ENCODE data around the gene TEAD2.
"Not testable (repeated sequence)": the region's sequence is repeated elsewhere in the genome, so short reads cannot be mapped to it uniquely, and the experiment has no call there.

TEAD2 gene

DNA sequence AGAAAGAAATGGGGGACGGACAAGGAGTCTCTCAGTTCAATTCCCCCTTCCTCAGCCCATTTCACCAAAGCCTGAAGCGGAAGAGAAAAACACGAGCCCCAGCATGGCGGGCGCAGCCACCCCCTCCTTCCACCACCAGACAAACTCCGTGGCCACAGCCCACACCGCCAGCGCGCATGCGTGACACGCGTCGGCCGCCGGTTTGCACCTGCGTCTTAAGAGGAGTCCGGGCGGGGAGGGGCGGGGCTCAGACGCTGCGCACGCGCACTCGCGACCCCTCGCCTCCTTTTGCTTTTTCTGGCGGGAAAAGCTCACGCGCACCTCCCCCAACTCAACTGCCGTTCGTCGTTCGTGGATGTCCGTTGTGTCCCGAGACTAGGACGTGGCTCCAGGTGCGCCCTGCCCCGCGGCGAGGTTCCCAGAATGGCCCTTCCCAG is 25.7 kb upstream of the TEAD2 start, which contains the start of gene KASH5:
KASH5 (plus strand) TSS at position 314 of the 437 bp plus-strand sequence. CDS start 2,635 bp downstream, outside the sequence.
- DNase-seq (ENCODE audit: low read depth, low spot score) = peak; percentile 81

DNA sequence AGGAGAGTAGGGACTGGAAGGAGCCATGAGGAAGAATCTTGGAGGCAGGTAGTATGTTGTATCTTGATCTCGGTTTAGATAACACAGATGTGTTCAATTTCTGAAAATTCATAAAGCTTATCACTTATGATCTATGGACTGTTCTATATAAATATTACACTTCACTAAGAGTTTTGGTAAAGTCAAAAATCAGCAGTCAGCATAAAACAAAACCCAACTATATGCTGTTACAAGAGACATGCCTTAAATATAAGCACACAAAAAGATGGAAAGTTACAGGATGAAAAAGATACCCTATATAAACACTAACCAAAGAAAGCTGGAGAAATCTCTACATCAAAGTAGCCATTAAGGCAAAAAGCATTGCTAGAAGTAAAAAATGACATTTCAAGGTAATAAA is 21.4 kb upstream of the TEAD2 start:
- no peak for DNase-seq (ENCODE audit: low read depth, low spot score)

DNA sequence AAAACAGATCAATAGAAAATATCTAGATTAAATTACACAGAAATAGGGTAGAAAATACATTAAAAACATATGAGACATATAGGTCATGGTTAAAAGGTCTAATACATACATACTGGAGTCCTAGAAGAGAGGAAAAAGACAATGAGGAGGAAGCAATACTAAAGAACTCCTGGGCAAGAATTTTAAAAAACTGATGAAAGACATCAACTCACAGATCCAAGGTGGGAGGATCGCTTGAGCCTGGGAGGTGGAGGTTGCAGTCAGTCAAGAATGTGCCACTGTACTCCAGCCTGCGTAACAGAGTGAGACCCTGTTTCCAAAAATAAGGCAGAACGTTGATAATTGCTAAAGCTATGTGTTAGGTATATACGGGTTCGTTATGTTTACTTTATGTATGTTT is 20.4 kb upstream of the TEAD2 start:
- no peak for DNase-seq (ENCODE audit: low read depth, low spot score)

DNA sequence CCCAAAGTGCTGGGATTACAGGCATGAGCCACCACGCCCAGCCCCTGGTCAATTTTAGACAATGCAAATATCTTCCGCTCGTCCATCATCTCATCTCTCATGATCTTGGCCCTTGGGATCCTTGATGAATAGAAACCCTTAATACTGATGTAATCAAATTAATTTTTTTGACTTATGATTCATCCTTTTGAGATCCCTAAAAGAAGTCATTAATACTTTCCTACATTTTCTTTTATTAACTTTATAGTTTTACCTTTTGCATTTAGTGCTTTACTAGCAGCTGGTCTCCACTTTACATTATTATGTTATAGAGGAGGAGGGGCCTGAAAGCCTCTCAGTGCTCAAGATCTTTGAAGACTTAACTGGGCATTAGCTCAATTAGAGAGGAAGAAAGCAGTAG is 18.2 kb upstream of the TEAD2 start:
- DNase-seq (ENCODE audit: low read depth, low spot score) = no peak

DNA sequence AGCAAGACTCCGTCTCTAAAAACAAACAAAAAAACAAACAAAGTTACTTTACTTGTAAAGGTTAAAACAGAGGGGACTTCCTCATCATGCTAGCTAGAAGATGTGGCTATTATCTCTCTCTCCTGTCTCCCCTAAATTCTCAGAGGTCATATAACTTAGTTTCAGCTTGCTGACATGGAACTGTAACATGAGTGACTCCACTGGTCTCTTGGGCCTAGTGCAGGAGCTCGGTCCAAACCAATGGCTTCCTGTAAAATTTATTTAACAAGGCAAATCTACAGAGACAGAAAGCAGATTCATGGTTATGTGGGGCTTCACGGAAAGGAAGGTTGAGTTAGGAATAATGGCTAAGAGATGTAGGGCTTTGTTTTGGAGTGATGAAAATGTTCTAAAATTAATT is 16.3 kb upstream of the TEAD2 start:
- no peak for DNase-seq (ENCODE audit: low read depth, low spot score)

DNA sequence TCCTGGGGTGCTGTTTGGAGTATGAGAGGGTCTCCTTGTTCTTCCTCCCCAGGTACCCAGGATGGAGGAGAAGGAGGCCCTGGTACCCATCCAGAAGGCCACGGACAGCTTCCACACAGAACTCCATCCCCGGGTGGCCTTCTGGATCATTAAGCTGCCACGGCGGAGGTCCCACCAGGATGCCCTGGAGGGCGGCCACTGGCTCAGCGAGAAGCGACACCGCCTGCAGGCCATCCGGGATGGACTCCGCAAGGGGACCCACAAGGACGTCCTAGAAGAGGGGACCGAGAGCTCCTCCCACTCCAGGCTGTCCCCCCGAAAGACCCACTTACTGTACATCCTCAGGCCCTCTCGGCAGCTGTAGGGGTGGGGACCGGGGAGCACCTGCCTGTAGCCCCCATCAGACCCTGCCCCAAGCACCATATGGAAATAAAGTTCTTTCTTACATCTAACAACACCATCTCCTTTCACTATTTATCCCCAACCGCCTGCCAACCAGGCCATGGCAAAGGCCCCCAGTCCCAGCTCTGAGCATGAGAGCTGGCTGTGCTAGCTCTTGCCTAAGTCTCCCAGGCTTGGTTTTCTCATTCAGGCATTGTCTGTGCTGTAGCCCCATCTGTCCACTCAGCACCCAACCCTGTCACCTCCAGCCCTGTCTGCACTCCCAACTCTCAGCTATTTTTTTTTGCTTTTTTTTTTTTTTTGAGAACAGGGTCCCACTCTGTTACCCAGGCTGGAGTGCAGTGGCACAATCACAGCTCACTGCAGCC is 12.6 kb upstream of the TEAD2 start:
- no peak for DNase-seq (ENCODE audit: low read depth, low spot score)

DNA sequence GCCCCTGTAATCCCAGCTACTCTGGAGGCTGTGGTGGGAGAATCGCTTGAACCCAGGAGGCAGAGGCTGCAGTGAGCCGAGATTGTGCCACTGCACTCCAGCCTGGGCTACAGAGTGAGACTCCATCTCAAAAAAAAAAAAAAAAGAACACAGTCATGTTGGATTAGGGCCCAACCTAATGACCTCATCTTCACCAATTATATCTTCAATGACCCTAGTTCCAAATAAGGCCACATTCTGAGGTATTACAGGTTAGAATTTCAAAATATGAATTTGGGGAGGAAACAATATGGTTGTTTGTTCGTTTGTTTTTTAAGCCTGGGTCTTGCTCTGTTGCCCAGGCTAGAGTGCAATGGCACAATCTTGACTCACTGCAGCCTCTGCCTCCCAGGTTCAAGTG is 11.0 kb upstream of the TEAD2 start:
- not testable (repeated sequence) for DNase-seq (ENCODE audit: low read depth, low spot score)

DNA sequence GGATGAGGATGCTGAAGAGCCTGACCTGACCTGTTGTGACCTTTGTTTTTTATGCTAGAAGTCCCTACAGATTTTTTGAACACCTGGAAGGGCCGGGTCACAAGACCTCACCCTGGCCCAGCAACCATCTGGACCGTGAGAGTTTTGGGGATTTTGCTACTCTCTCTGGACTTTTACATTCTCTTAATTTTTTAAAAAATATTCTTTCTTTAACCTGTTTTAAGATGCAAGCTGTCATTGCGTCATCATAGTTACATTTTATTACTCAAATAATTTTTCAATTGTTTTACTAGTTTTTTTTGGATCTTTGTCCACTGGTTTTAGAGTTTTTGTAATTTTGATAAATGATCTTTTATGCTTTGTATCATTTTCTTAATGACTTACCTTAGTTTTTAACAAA is 9.0 kb upstream of the TEAD2 start:
- no peak for DNase-seq (ENCODE audit: low read depth, low spot score)

DNA sequence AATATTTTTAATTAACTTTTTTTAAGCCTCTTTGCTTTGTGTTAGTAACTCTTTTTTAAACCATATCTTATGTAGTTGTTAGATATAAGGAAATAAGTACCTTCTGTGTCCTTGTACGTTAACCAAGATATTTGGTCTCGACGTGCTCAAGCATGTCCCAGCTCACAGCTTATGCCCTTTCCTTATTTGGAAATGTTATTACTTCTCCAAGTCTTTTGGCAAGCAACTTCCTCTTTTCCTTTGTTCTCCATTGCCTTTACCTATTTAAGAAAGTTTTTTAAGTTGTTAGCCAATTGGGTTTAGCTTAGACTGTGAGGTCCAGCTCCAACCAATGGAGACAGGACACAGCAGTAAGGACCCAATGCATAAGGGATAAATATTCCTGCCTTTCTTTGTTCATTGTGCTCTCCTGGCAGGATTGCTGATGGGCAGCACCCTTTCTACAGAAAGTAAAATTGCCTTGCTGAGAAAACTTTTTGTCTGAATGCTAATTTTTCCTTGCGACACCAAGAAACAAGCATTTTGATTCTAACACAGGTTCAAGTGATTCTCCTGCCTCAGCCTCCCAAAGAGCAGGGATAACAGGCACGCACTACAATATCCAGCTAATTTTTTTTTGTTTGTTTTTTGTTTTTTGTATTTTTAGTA is 6.6 kb upstream of the TEAD2 start:
- no peak for DNase-seq (ENCODE audit: low read depth, low spot score)

GRCh38 chr19:49366110-49366509 is 3.9 kb upstream of the TEAD2 start:
- DNase-seq (ENCODE audit: low read depth, low spot score) = no peak

DNA sequence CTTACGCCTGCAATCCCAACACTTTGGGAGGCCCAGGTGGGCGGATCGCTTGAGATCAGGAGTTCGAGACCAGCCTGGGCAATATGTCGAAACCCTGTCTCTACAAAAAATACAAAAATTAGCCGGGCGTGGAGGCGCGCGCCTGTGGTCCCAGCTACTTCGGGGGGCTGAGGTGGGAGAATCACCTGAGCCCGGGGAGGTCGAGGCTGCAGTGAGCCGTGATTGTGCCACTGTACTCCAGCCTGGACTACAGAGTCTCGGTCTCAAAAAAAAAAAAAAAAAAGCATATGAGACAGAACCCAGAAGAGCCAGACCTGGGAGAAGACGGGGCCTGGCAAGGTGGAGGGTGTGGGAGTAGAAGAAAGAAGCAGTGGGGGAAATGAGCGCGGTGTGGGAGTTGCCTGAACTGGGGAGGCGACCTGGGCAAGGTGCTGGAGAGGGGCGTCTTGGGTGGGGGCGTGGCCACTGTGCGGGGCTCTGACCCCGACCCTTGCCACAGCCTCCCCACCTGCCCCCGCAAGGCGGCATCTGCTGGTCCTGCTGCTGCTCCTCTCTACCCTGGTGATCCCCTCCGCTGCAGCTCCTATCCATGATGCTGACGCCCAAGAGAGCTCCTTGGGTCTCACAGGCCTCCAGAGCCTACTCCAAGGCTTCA is 2.0 kb upstream of the TEAD2 start:
- DNase-seq (ENCODE audit: low read depth, low spot score) = no peak

DNA sequence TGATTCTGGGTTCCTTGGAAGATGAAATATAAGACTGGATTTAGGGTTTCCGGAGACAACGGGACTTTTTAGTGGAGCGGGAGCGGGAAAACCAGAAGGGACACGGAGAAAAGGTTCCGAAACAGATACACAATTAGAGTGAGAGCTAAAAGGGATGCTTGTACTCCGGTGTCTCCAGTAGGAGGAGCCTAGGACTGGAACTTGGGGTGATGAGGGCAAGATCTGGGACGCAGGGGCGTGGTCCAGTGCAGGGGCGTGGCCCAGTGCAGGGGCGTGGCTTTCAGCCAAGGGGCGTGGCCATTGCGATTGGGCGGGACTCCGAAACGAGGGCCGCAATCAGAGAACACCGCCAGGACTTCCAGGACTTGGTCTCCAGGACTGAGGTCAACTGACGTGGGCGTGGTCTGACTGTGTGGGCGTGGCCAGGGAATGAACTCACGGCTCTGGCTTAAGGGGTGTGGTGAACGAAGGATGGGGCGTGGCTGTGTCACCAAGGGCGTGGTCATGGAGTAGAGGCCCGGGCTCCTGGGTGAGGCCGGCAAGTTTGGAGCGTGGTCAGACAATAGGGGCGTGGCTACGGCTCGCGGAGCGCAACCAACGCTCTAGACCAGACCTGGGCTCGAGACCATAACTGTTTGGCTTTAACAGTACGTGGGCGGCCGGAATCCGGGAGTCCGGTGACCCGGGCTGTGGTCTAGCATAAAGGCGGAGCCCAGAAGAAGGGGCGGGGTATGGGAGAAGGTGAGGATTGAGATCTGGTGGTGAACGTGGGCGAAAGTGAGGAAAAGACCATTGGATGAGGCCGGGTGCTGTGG is 1.3 kb upstream of the TEAD2 start, which contains the start of gene DKKL1:
DKKL1 (plus strand) TSS at position 610 of the 815 bp plus-strand sequence; CDS start at position 732, 122 bp downstream.
- DNase-seq (ENCODE audit: low read depth, low spot score) = peak; percentile 9

DNA sequence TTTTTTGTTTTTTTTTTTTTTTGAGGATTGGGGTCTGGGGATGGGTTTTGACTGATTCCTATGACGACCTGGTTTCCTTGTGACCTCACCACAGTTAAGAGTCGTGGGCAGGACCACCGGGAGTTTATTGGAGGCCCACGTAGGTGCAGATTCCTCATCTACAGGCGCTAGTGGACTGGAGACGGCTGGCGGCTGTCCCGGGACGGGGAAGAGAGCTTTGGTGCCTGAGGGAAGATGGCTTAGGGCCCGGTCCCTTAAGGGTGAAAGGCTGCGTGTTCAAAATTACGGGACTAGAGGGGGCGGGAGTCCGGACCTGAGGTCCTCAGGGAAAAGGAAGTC is 682 bp upstream of the TEAD2 start:
- DNase-seq (ENCODE audit: low read depth, low spot score) = no peak

DNA sequence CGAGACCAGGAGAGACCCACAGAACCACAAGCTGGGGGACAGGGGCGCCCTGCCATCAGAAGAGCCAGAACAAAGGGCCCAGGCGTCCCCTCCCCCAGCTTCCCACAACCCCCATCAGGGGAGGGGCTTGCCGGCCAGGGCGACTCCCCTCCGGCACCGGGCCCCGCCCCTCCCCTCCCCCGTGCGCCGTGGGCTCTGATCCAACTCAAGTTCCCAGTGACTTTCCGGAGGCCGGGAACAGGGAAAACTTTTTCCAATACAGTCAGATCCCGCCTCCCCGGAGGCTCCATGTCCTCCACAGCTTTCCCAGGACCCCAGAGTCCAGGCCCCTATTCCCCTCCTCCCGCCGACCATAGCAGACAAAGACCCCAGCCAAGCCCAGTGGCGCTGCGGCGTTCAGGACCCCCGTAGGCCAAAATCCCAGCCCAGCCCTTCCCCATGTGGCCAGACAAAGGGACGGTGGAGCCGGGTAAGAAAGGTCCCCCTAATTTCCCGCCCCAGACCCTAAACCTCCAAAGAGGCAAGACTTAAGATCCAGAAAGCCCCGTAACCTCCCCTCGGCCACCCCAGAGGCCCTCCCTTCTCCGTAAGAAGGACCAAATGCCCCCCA is 673 bp downstream of the TEAD2 start:
- no peak for DNase-seq (ENCODE audit: low read depth, low spot score)

DNA sequence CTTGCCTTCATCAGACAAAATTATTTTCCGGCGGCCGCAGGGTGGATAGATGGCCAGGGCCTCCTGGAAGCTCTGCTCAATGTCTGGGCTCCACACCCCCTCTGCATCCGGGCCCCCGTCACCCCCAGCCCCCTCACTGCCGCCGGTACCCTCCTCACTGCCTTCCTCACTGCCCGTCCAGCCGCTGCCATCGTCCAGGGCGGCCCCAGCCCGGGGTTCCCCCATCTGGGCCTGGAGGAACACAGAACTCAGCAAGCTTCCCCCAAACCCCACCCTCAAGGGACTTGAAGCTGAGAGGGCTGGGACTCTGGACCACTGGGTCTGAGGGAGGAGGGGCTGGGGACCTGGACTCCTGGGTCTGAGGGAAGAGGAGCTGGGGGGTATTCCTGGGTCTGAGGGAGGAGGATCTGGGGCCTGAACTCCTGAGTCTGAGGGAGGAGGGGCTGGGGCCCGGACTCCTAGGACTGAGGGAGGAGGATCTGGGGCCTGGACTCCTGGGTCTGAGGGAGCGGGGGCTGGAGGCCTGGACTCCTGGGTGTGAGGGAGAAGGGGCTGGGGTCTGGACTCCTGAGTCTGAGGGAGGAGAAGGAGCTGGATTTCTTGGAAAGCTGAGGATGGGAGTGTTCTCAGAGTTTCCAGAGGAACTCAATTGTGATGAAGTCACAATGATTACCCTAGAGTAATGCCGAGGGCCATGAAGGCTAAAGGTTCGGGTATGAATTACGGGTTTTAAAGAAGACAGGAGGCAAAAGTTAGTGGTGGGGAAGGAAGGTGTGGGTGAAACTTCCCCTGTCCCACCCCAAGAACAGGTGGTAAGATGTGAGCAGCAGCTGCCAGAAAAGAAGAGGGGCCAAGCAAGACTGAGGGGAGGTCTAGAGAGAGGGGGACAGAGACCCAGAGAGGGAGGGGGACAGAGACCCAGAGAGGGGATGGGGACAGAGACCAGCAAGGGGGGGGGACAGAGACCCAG is 2.1 kb downstream of the TEAD2 start:
- DNase-seq (ENCODE audit: low read depth, low spot score) = no peak

DNA sequence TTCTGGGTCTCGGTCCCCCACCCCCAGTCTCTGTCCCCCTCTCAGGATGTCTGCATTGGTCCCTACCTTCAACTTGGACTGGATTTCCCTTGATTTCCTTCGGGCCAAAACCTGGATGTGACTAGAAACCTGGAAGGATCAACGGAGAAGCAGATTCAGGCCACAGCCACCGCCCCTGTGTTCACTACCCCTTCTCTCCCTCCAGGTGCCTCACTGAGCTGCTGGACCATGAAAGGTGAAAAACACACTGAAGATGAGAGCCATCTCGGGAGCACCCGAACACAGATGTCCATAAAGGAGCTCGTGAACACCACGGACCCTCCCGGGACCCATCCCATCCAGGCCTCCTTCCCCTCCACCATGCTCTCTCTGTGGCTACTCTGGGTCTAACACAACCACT is 5.0 kb downstream of the TEAD2 start:
- DNase-seq (ENCODE audit: low read depth, low spot score) = no peak

- no peak for DNase-seq (ENCODE audit: low read depth, low spot score)
These were observed 5.8 kb downstream of the TEAD2 start for GRCh38 chr19:49356382-49356781.

GRCh38 chr19:49355909-49356353 is 6.3 kb downstream of the TEAD2 start:
- DNase-seq (ENCODE audit: low read depth, low spot score) = no peak

- no peak for DNase-seq (ENCODE audit: low read depth, low spot score)
These were observed 12.6 kb downstream of the TEAD2 start for GRCh38 chr19:49349567-49349966.

Data from activated CD4-positive, CD25-positive, alpha-beta regulatory T cell treated with anti-CD3 and anti-CD28 coated beads, Interleukin-2, amount 50 U/mL, for 16 hours (primary cell).